ENCODE data around the gene RNFT2.

- TF ChIP-seq POLR2A (IDR thresholded peaks at IDR 0.05) = no peak
- TF ChIP-seq, protein P1, sequence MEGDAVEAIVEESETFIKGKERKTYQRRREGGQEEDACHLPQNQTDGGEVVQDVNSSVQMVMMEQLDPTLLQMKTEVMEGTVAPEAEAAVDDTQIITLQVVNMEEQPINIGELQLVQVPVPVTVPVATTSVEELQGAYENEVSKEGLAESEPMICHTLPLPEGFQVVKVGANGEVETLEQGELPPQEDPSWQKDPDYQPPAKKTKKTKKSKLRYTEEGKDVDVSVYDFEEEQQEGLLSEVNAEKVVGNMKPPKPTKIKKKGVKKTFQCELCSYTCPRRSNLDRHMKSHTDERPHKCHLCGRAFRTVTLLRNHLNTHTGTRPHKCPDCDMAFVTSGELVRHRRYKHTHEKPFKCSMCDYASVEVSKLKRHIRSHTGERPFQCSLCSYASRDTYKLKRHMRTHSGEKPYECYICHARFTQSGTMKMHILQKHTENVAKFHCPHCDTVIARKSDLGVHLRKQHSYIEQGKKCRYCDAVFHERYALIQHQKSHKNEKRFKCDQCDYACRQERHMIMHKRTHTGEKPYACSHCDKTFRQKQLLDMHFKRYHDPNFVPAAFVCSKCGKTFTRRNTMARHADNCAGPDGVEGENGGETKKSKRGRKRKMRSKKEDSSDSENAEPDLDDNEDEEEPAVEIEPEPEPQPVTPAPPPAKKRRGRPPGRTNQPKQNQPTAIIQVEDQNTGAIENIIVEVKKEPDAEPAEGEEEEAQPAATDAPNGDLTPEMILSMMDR (IDR thresholded peaks at IDR 0.05) = no peak
Measured at GRCh38 chr12:116761499-116761898, 23.4 kb downstream of the RNFT2 start.

Measured in Peyer's patch (tissue), 4 donors.